GM13976 (cell line): Measurements from ENCODE around the gene MAD1L1.

Experiments
- DNase-seq: peaks from one replicate; pipeline ENCODE4 v3.0.0; 2012; ENCODE audit warnings: low spot score
- CTCF ChIP-seq: IDR thresholded peaks from 2 replicates; pipeline ENCODE4 v1.5.1; 2012; ENCODE audit warnings: borderline replicate concordance, mild to moderate bottlenecking; ENCODE audit not compliant: insufficient read depth; ENCODE audit errors: extremely low read depth, missing control alignments, control extremely low read depth
- in situ Hi-C: fragments of 300-500 bp; cut with MboI; formaldehyde crosslinking; loops from one replicate; pipeline ENCODE4 v1.12.0; 2022; ENCODE audit warnings: low sequenced_read_pairs, mixed read lengths, inconsistent platforms; ENCODE audit not compliant: unreplicated experiment

MAD1L1 gene

GRCh38 chr7:1909476-1909875, 323.3 kb downstream of the MAD1L1 start:
- DNase-seq = no peak
- in situ Hi-C loops = no loop called here
- no peak for TF ChIP-seq CTCF

GRCh38 chr7:1908823-1909420, 323.8 kb downstream of the MAD1L1 start:
- in situ Hi-C loops = no loop called here
- DNase-seq = no peak
- no peak for TF ChIP-seq CTCF

- in situ Hi-C loops = no loop called here
- no peak for TF ChIP-seq CTCF
- DNase-seq = no peak
Observed at GRCh38 chr7:1907751-1908365, 324.9 kb downstream of the MAD1L1 start.

- no peak for DNase-seq
- in situ Hi-C loops = no loop called here
- TF ChIP-seq CTCF = no peak
Observed at GRCh38 chr7:1906988-1907745, 325.6 kb downstream of the MAD1L1 start.

- in situ Hi-C loops = no loop called here
- DNase-seq = no peak
- TF ChIP-seq CTCF = no peak
Observed at GRCh38 chr7:1906087-1906830, 326.5 kb downstream of the MAD1L1 start.

GRCh38 chr7:1902231-1902855, 330.4 kb downstream of the MAD1L1 start:
- TF ChIP-seq CTCF = no peak
- in situ Hi-C loops = no loop called here
- no peak for DNase-seq
